ENCODE data around the gene CWC25. TPM values are rescaled to one million over a fixed set of nuclear protein-coding genes. Genes with fewer than 3 reads are reported as not detected.

The CWC25 gene
- total and polyA plus RNA-seq, 2 of the 13 experiments (the other 11 are each of a cell fraction or from before 2014, with no cell fraction given) = 15.6 to 22.7 TPM

- TF ChIP-seq E2F2 (CRISPR knock-in tag; IDR thresholded peaks at IDR 0.05; ENCODE audit: borderline replicate concordance) = peak; percentile 56; the same call in 1 of the 2 replicates
- TF ChIP-seq, protein P1, sequence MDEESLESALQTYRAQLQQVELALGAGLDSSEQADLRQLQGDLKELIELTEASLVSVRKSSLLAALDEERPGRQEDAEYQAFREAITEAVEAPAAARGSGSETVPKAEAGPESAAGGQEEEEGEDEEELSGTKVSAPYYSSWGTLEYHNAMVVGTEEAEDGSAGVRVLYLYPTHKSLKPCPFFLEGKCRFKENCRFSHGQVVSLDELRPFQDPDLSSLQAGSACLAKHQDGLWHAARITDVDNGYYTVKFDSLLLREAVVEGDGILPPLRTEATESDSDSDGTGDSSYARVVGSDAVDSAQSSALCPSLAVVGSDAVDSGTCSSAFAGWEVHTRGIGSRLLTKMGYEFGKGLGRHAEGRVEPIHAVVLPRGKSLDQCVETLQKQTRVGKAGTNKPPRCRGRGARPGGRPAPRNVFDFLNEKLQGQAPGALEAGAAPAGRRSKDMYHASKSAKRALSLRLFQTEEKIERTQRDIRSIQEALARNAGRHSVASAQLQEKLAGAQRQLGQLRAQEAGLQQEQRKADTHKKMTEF (CRISPR knock-in tag; IDR thresholded peaks at IDR 0.05) = peak; percentile 56
- 0 out of 2 replicates have a peak, but pooled peaks have one; percentile 25 for TF ChIP-seq ZNF7 (CRISPR knock-in tag; IDR thresholded peaks at IDR 0.05)
- TF ChIP-seq ZNF652 (CRISPR knock-in tag; IDR thresholded peaks at IDR 0.05; ENCODE audit: borderline replicate concordance, low read depth) = no peak
- no peak for TF ChIP-seq ZNF382 (CRISPR knock-in tag; IDR thresholded peaks at IDR 0.05; ENCODE audit: borderline replicate concordance)
- no peak; the same call in 1 of the 2 replicates for TF ChIP-seq BRD4 (CRISPR knock-in tag; IDR thresholded peaks at IDR 0.05)
- TF ChIP-seq E2F5 (CRISPR knock-in tag; conservative IDR thresholded peaks at IDR 0.05) = no peak; the same call in 1 of the 2 replicates
- peak; percentile 87 for TF ChIP-seq ZFP36L1 (CRISPR knock-in tag; IDR thresholded peaks at IDR 0.05)
- peak; percentile 86 for TF ChIP-seq ZNF317 (CRISPR knock-in tag; IDR thresholded peaks at IDR 0.05)
- TF ChIP-seq AFF4 (CRISPR knock-in tag; IDR thresholded peaks at IDR 0.05) = no peak; the same call in 1 of the 2 replicates
- TF ChIP-seq ZNF263 (CRISPR knock-in tag; IDR thresholded peaks at IDR 0.05) = no peak; the same call in none of the 2 replicates
- TF ChIP-seq ZSCAN9 (CRISPR knock-in tag; IDR thresholded peaks at IDR 0.05; ENCODE audit: borderline replicate concordance) = peak; percentile 71
- no peak for TF ChIP-seq NONO (IDR thresholded peaks at IDR 0.05)
- TF ChIP-seq NONO (CRISPR knock-in tag; conservative IDR thresholded peaks at IDR 0.05) = peak; percentile 72; the same call in 1 of the 2 replicates
- TF ChIP-seq ETV6 (CRISPR knock-in tag; conservative IDR thresholded peaks at IDR 0.05) = peak; percentile 68
- TF ChIP-seq ZNF253 (CRISPR knock-in tag; IDR thresholded peaks at IDR 0.05; ENCODE audit: borderline replicate concordance) = peak; percentile 53; the same call in 1 of the 2 replicates
- peak; percentile 67; the same call in 1 of the 2 replicates for TF ChIP-seq ZNF788 (CRISPR knock-in tag; IDR thresholded peaks at IDR 0.05; ENCODE audit: borderline replicate concordance)
- peak; percentile 84 for TF ChIP-seq ZNF451 (CRISPR knock-in tag; IDR thresholded peaks at IDR 0.05)
- peak in 1 of 2 experiments; percentile 47; a peak in 1 of 4 replicates for TF ChIP-seq EP300 (IDR thresholded peaks at IDR 0.05; ENCODE audit: low read depth in 2 of 2, low read length in 2 of 2)
- no peak for TF ChIP-seq EP300 (CRISPR knock-in tag; IDR thresholded peaks at IDR 0.05; ENCODE audit: borderline replicate concordance)
- no peak; the same call in 1 of the 2 replicates for TF ChIP-seq TOPORS (CRISPR knock-in tag; IDR thresholded peaks at IDR 0.05)
- TF ChIP-seq GABPA (IDR thresholded peaks at IDR 0.05; ENCODE audit: low read depth, low read length) = no peak; the same call in 1 of the 2 replicates
- TF ChIP-seq GABPA (CRISPR knock-in tag; IDR thresholded peaks at IDR 0.05; ENCODE audit: low read depth) = no peak; the same call in 1 of the 2 replicates
- peak; percentile 92 for TF ChIP-seq CBX1 (IDR thresholded peaks at IDR 0.05; ENCODE audit: low read depth)
Measured at GRCh38 chr17:38869526-38870258, 44.6 kb upstream of the CWC25 start, which contains the start of gene LASP1 (continued).

All from HepG2 (cell line).